Stimulated activated CD8-positive, alpha-beta memory T cell treated with anti-CD3 and anti-CD28 coated beads, Interleukin-2, amount 100 ng/mL, for 48 hours (primary cell): ENCODE results near the gene RRM1.

ENCODE experiments used
- DNase-seq, 2 donors: peaks; one replicate each; pipeline ENCODE4 v3.0.0-alpha.2; 2020; ENCODE audit warnings: low read depth in 2 of 2

Gene RRM1

DNA sequence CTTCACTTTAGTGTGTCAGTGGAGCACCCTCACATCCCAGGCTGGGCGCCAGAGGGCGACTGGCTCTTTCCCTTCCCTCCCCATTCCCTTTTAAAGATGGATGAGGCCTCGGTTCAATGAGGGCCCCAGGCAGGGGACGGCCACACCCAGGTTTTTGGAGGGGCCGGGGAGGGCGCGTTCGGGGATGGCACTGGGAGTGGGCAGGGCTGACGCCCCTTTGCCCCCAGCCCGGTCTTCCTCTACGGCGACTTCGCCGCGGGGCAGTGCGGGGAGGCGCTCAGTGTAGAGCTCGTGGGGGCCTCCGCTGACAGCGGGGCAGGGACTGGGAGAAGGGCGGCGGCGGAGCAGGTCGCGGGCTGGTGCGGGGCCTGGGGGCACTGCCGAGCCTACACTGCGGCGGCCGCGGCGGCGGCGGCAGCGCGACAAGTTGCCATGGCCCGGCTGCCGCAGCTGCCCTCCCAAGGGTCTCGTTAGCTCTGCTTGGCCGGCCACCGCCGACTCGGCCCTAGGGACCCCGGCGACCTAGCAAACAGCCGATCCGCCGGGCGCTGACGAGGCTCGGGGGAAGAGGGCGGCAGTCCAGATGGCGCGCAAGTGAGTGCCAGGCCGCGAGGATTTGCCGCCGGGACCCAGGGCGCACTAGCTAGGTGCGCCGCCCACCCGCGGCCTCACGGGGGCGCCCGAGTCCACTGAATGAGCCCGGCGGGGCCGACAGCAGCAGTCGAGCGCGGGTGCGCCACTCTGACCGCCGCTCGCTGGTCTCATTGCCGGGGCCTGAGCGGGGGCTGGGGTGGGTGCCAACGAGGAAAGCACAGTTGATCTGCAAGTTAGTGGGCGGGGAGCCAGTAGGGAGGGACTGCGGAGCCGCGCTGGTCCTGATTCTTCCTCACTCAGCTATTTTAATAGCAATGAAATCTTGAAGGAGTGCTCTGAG is 92.7 kb downstream of the RRM1 start:
- peak; percentile 77 to 83 for DNase-seq
